Stomach (tissue), 9 donors: ENCODE data around the gene GAD1. TPM values are rescaled to one million over a fixed set of nuclear protein-coding genes. Genes with fewer than 3 reads are reported as not detected.

Experiments used
- DNase-seq, 2 donors: peaks; one replicate each; pipeline versions ENCODE4 v3.0.0 to v3.0.0-alpha.2; 2013 to 2019
- H3K27ac ChIP-seq, 5 donors: fragments of 200-600 bp in 4 of 5; sonication (generic) in 4 of 5; one replicate each; pipeline ENCODE4 v1.5.1; 2013 to 2019; ENCODE audit warnings: mild to moderate bottlenecking in 1 of 5, moderate library complexity in 1 of 5
- H3K27me3 ChIP-seq, 3 donors: fragments of 200-600 bp; sonication (generic); one replicate each; pipeline ENCODE4 v1.5.1; 2017 to 2019; ENCODE audit warnings: mixed run types in 1 of 3
- H3K36me3 ChIP-seq, 4 donors: fragments of 200-600 bp; sonication (generic); 1 replicate in 3 of 4; 2 replicates in 1 of 4; pipeline ENCODE4 v1.5.1; 2016 to 2019
- H3K4me1 ChIP-seq, 4 donors: fragments of 200-600 bp; sonication (generic); one replicate each; pipeline ENCODE4 v1.5.1; 2016 to 2019
- H3K4me3 ChIP-seq, 4 donors: fragments of 200-600 bp; sonication (generic) in 3 of 4; one replicate each; pipeline ENCODE4 v1.5.1; 2016 to 2019; ENCODE audit warnings: mild to moderate bottlenecking in 1 of 4
- H3K9me3 ChIP-seq, 4 donors: fragments of 200-600 bp; sonication (generic); one replicate each; pipeline ENCODE4 v1.5.1; 2016 to 2019
- EP300 ChIP-seq: sonication (generic); formaldehyde crosslinking; IDR thresholded peaks from one replicate; pipeline ENCODE4 v1.6.1; 2017; ENCODE audit warnings: antibody characterized with exemption
- POLR2A ChIP-seq, 4 donors: fragments of 450-650 bp; IDR thresholded peaks; one replicate each; pipeline ENCODE4 v1.6.1; 2016; ENCODE audit warnings: antibody characterized with exemption in 4 of 4, control low read depth in 2 of 4, mild to moderate bottlenecking in 1 of 4, moderate library complexity in 1 of 4
- POLR2AphosphoS5 ChIP-seq, 3 donors: sonication (generic); formaldehyde crosslinking; IDR thresholded peaks; one replicate each; pipeline ENCODE4 v1.6.1; 2016; ENCODE audit warnings: antibody characterized with exemption in 3 of 3
- WGBS, 5 donors: extraction: QIAGEN DNeasy Blood & Tissue Kit in 3 of 5; methylation state at CpG; one replicate each; pipeline versions ENCODE4 v1.1.5 to v1.1.7; 2013 to 2018; 5-methylcytosine and 5-hydroxymethylcytosine counted together
- intact Hi-C: fragments of 100-400 bp; cut with DNase I; formaldehyde crosslinking; loops from one replicate; pipeline ENCODE4 v1.15.1; 2023; ENCODE audit warnings: low total_unique reads
- polyA plus RNA-seq, 3 donors: library from polyadenylated mRNA; stranded (reverse); fragments of 200-250 nt; gene quantifications; one replicate each; pipeline ENCODE4 v1.2.3, GENCODE V29; 2013
- total RNA-seq, 5 donors: library from RNA; depleted of rRNA; stranded (reverse); fragments of >200 nt; gene quantifications; one replicate each; pipeline versions ENCODE4 v1.1.0 to v1.2.3, GENCODE V29; 2014 to 2016
- TF ChIP-seq, protein P1 (sequence below), 7 experiments: fragments of 450-650 bp in 4 of 7; fragments of 200-600 bp in 3 of 7; sonication (generic) in 3 of 7; IDR thresholded peaks; one replicate each; pipeline ENCODE4 v1.5.1; 2016 to 2019; ENCODE audit warnings: antibody characterized with exemption in 7 of 7, control low read depth in 2 of 7, mild to moderate bottlenecking in 1 of 7
- donor health status: healthy with polysubstance abuse.
- donor health status: Bipolar disorder and iron deficiency.
- donor health status: healthy.

The GAD1 gene
- total and polyA plus RNA-seq, 8 donors, result 0.38 to 2.4 (median 0.81) TPM; not detected in 5

GRCh38 chr2:170881840-170882239, 65.2 kb downstream of the GAD1 start:
- no peak overlapping the region for H3K4me3 ChIP-seq
- H3K9me3 ChIP-seq, result no peaks in the 10 kb centered on the region
- no peaks in the 10 kb centered on the region for H3K27me3 ChIP-seq
- H3K27ac ChIP-seq, result no peak overlapping the region
- no peak for DNase-seq
- intact Hi-C loops, result no loop called here
- TF ChIP-seq EP300, result no peak
- TF ChIP-seq, protein P1, sequence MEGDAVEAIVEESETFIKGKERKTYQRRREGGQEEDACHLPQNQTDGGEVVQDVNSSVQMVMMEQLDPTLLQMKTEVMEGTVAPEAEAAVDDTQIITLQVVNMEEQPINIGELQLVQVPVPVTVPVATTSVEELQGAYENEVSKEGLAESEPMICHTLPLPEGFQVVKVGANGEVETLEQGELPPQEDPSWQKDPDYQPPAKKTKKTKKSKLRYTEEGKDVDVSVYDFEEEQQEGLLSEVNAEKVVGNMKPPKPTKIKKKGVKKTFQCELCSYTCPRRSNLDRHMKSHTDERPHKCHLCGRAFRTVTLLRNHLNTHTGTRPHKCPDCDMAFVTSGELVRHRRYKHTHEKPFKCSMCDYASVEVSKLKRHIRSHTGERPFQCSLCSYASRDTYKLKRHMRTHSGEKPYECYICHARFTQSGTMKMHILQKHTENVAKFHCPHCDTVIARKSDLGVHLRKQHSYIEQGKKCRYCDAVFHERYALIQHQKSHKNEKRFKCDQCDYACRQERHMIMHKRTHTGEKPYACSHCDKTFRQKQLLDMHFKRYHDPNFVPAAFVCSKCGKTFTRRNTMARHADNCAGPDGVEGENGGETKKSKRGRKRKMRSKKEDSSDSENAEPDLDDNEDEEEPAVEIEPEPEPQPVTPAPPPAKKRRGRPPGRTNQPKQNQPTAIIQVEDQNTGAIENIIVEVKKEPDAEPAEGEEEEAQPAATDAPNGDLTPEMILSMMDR (IDR thresholded peaks at IDR 0.05), result no peak
- TF ChIP-seq POLR2A (IDR thresholded peaks at IDR 0.05), result no peak
- TF ChIP-seq POLR2AphosphoS5 (IDR thresholded peaks at IDR 0.05), result no peak
- H3K4me1 ChIP-seq, result no peaks in the 10 kb centered on the region
- no peaks in the 10 kb centered on the region for H3K36me3 ChIP-seq
- WGBS, 5 donors, result 47 to 58% (median 49%) methylated on average over 3 of the region's 3 CpGs

DNA sequence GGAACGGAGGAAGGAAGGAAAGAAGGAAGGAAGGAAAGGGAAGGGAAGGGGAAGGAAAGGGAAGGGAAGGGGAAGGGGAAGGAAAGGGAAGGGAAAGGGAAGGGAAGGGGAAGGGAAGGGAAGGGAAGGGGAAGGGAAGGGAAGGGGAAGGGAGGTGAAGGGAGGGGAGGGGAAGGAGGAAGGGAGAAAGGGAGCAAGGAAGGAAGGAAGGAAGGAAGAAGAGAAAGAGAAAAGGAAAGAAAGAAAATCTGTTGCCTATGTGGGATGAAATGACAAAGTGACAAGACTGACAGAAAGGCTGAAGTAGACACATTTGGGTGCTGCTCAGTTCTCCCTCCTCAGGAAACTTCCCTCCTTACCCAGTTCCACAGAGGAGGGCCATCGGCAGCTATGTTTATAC, 66.1 kb downstream of the GAD1 start:
- TF ChIP-seq POLR2AphosphoS5 (IDR thresholded peaks at IDR 0.05) (no peak), EP300 (no peak), POLR2A (IDR thresholded peaks at IDR 0.05) (no peak)
- TF ChIP-seq, protein P1 (IDR thresholded peaks at IDR 0.05), result no peak
- intact Hi-C loops, result no loop called here
- no peaks in the 10 kb centered on the region for H3K27me3 ChIP-seq
- no peaks in the 10 kb centered on the region for H3K4me1 ChIP-seq
- no peak for DNase-seq
- no peak overlapping the region for H3K4me3 ChIP-seq
- 74 to 92% (median 78%) methylated on average over 2 of the region's 2 CpGs for WGBS, 5 donors
- H3K36me3 ChIP-seq, result no peaks in the 10 kb centered on the region
- H3K27ac ChIP-seq, result no peak overlapping the region
- no peaks in the 10 kb centered on the region for H3K9me3 ChIP-seq

GRCh38 chr2:170883683-170884082, 67.0 kb downstream of the GAD1 start:
- intact Hi-C loops, result no loop called here
- Histone ChIP-seq H3K4me1 (no peaks in the 10 kb centered on the region), H3K9me3 (no peaks in the 10 kb centered on the region), H3K36me3 (no peaks in the 10 kb centered on the region), H3K4me3 (no peak overlapping the region), H3K27me3 (no peaks in the 10 kb centered on the region), H3K27ac (no peak overlapping the region)
- WGBS, 5 donors, result 87 to 93% (median 91%) methylated on average over 2 of the region's 2 CpGs
- no peak for TF ChIP-seq EP300
- no peak for TF ChIP-seq POLR2A (IDR thresholded peaks at IDR 0.05)
- TF ChIP-seq, protein P1 (IDR thresholded peaks at IDR 0.05), result no peak
- no peak for TF ChIP-seq POLR2AphosphoS5 (IDR thresholded peaks at IDR 0.05)
- DNase-seq, result no peak

DNA sequence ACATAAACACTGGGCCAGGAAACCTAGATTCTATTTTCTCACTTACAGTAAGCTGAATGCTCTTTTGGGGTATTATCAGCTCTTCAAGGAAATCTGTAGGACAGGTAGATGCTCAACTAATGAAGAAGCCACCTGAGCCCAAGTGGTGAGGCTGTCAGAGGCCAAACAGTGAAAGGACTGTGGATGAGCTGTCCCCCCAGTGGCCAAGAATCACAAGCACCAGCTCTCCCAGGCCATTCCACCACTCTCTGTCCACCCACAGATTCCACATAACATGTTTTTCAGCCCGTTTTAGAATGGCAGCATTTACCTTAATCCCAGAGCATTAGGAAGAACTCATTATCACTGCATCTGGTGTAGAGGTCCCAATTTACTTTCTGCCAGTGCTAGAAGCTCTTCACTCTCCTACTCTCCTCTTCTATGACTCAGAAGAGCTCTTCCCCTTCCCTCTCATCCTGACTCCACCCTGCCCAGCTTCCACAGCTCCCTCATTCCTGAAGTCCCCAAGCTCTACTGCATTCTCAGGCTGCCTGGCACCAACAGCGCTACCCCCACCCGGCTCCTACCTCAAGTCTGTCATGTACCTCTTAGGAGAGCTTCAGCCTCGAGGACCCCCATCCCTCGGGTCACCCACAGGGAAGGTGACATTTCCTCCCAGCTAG, 68.6 kb downstream of the GAD1 start:
- TF ChIP-seq POLR2AphosphoS5 (IDR thresholded peaks at IDR 0.05) (no peak), POLR2A (IDR thresholded peaks at IDR 0.05) (no peak), EP300 (no peak)
- TF ChIP-seq, protein P1 (IDR thresholded peaks at IDR 0.05), result no peak
- intact Hi-C loops, result no loop called here
- no peaks in the 10 kb centered on the region for H3K27me3 ChIP-seq

More for the DNA sequence above, 68.6 kb downstream of the GAD1 start:
- 79 to 84% (median 81%) methylated on average over 5 of the region's 5 CpGs for WGBS, 5 donors
- Histone ChIP-seq H3K36me3 (no peaks in the 10 kb centered on the region), H3K9me3 (no peaks in the 10 kb centered on the region), H3K4me3 (no peak overlapping the region), H3K4me1 (no peaks in the 10 kb centered on the region), H3K27ac (no peak overlapping the region)
- no peak for DNase-seq
